CD4-positive, alpha-beta T cell treated with Interleukin-4 for 4 hours (primary cell): ENCODE data around the gene CACNG3.
"Not testable (repeated sequence)": the region's sequence is repeated elsewhere in the genome, so short reads cannot be mapped to it uniquely, and the experiment has no call there.

Experiments
- DNase-seq: peaks from one replicate; pipeline ENCODE4 v3.0.0-alpha.2; 2020

The CACNG3 gene

GRCh38 chr16:24281466-24281865, 25.3 kb downstream of the CACNG3 start:
- no peak for DNase-seq

- DNase-seq: no peak
These were observed 26.0 kb downstream of the CACNG3 start for GRCh38 chr16:24282141-24282540.

GRCh38 chr16:24286741-24287405, 30.7 kb downstream of the CACNG3 start:
- DNase-seq: no peak

- DNase-seq: no peak
These were observed 32.4 kb downstream of the CACNG3 start for GRCh38 chr16:24288516-24288915.

GRCh38 chr16:24289166-24289700, 33.1 kb downstream of the CACNG3 start:
- no peak for DNase-seq

- DNase-seq: no peak
These were observed 35.8 kb downstream of the CACNG3 start for GRCh38 chr16:24291932-24292331.

- no peak for DNase-seq
These were observed 38.0 kb downstream of the CACNG3 start for GRCh38 chr16:24294131-24294530.

- no peak for DNase-seq
These were observed 41.2 kb downstream of the CACNG3 start for GRCh38 chr16:24297375-24297774.

- no peak for DNase-seq
These were observed 42.5 kb downstream of the CACNG3 start for GRCh38 chr16:24298548-24299167.

GRCh38 chr16:24300750-24301149, 44.6 kb downstream of the CACNG3 start:
- not testable (repeated sequence) for DNase-seq

GRCh38 chr16:24302636-24303035, 46.5 kb downstream of the CACNG3 start:
- no peak for DNase-seq

GRCh38 chr16:24308200-24308599, 52.1 kb downstream of the CACNG3 start:
- DNase-seq: no peak

GRCh38 chr16:24309258-24310142, 53.4 kb downstream of the CACNG3 start:
- no peak for DNase-seq

GRCh38 chr16:24315343-24315742, 59.2 kb downstream of the CACNG3 start:
- no peak for DNase-seq

- no peak for DNase-seq
These were observed 62.5 kb downstream of the CACNG3 start for GRCh38 chr16:24318680-24319079.

GRCh38 chr16:24319126-24319814, 63.1 kb downstream of the CACNG3 start:
- no peak for DNase-seq

GRCh38 chr16:24322106-24322505, 66.0 kb downstream of the CACNG3 start:
- no peak for DNase-seq

- DNase-seq: no peak
These were observed 68.3 kb downstream of the CACNG3 start for GRCh38 chr16:24324421-24324820.

GRCh38 chr16:24328835-24329452, 72.8 kb downstream of the CACNG3 start:
- no peak for DNase-seq

GRCh38 chr16:24332178-24332577, 76.0 kb downstream of the CACNG3 start:
- DNase-seq: no peak

- DNase-seq: no peak
These were observed 76.5 kb downstream of the CACNG3 start for GRCh38 chr16:24332582-24333090.

- DNase-seq: no peak
These were observed 80.4 kb downstream of the CACNG3 start for GRCh38 chr16:24336491-24336890.
